Left ventricle myocardium inferior (tissue), 1 donor: ENCODE data around the gene SMIM20. TPM values are rescaled to one million over a fixed set of nuclear protein-coding genes. Genes with fewer than 3 reads are reported as not detected.
"Not testable (repeated sequence)": the region's sequence is repeated elsewhere in the genome, so short reads cannot be mapped to it uniquely, and the experiment has no call there.

Source experiments
- DNase-seq: peaks from one replicate; pipeline ENCODE4 v3.0.0-alpha.2; 2020
- H3K27ac ChIP-seq: fragments of 200-600 bp; replicated peaks from 2 replicates; pipeline ENCODE4 v1.8.0; 2021
- H3K27me3 ChIP-seq: fragments of 200-600 bp; 2 replicates; pipeline ENCODE4 v1.8.0; 2021; ENCODE audit warnings: low read depth
- H3K36me3 ChIP-seq: fragments of 200-600 bp; 2 replicates; pipeline ENCODE4 v1.8.0; 2021
- H3K4me1 ChIP-seq: fragments of 200-600 bp; 2 replicates; pipeline ENCODE4 v1.8.0; 2021
- H3K4me3 ChIP-seq: fragments of 200-600 bp; 2 replicates; pipeline ENCODE4 v1.8.0; 2021; ENCODE audit warnings: mild to moderate bottlenecking, moderate library complexity
- H3K9me3 ChIP-seq: fragments of 200-600 bp; replicated peaks from 2 replicates; pipeline ENCODE4 v1.8.0; 2021
- CTCF ChIP-seq: fragments of 200-600 bp; IDR thresholded peaks from 2 replicates; pipeline ENCODE4 v1.8.0; 2021; ENCODE audit warnings: antibody characterized with exemption, mild to moderate bottlenecking, borderline replicate concordance
- intact Hi-C: fragments of 100-400 bp; cut with micrococcal nuclease; formaldehyde crosslinking; loops from one replicate; pipeline ENCODE4 v1.11.0; 2022
- total RNA-seq: library from RNA; stranded (reverse); fragmentation: NEBNext Ultra II Directional; extraction: Animal tissue kit (Norgen Biotek cat#: 25700); gene quantifications from one replicate; pipeline ENCODE4 v1.2.1, GENCODE V29; 2021
- donor health status: DM: no; HTN: yes; CAD: no; lungs with severe emphysema.

The SMIM20 gene
- total RNA-seq, 1 donor from 2014 or later, result 45.4 TPM

- Histone ChIP-seq H3K4me1 (peaks cover 8% of the 10 kb centered on the region), H3K9me3 (no peaks in the 10 kb centered on the region), H3K36me3 (no peaks in the 10 kb centered on the region), H3K27me3 (no peaks in the 10 kb centered on the region), H3K4me3 (no peak overlapping the region), H3K27ac (no peak overlapping the region)
- no peak for TF ChIP-seq CTCF
- intact Hi-C loops, result no loop called here
- DNase-seq, result no peak
Measured at GRCh38 chr4:25904748-25905082, 9.3 kb upstream of the SMIM20 start.

GRCh38 chr4:25905371-25905770 is 8.6 kb upstream of the SMIM20 start:
- intact Hi-C loops, result no loop called here
- Histone ChIP-seq H3K4me3 (no peak overlapping the region), H3K27me3 (no peaks in the 10 kb centered on the region), H3K36me3 (no peaks in the 10 kb centered on the region), H3K27ac (no peak overlapping the region), H3K9me3 (no peaks in the 10 kb centered on the region), H3K4me1 (peaks cover 7% of the 10 kb centered on the region)
- TF ChIP-seq CTCF, result no peak
- DNase-seq, result no peak

- H3K4me3 ChIP-seq, H3K27me3 ChIP-seq, H3K36me3 ChIP-seq, H3K27ac ChIP-seq, intact Hi-C loops, DNase-seq, H3K4me1 ChIP-seq, H3K9me3 ChIP-seq: not testable (repeated sequence)
Measured at GRCh38 chr4:25906113-25906512, 7.9 kb upstream of the SMIM20 start.

- intact Hi-C loops, result no loop called here
Measured at GRCh38 chr4:25908491-25908901, 5.5 kb upstream of the SMIM20 start.

GRCh38 chr4:25911356-25911755 is 2.7 kb upstream of the SMIM20 start:
- Histone ChIP-seq H3K4me3 (no peak overlapping the region), H3K4me1 (peaks cover 25% of the 10 kb centered on the region), H3K27ac (no peak overlapping the region), H3K27me3 (no peaks in the 10 kb centered on the region), H3K36me3 (no peaks in the 10 kb centered on the region), H3K9me3 (no peaks in the 10 kb centered on the region)
- TF ChIP-seq CTCF, result no peak
- DNase-seq, result no peak
- intact Hi-C loops, result no loop called here

More at GRCh38 chr4:25908491-25908901, 5.5 kb upstream of the SMIM20 start:
- H3K27me3 ChIP-seq, result no peaks in the 10 kb centered on the region
- no peak overlapping the region for H3K4me3 ChIP-seq
- H3K9me3 ChIP-seq, result no peaks in the 10 kb centered on the region
- H3K27ac ChIP-seq, result no peak overlapping the region
- H3K36me3 ChIP-seq, result no peaks in the 10 kb centered on the region
- H3K4me1 ChIP-seq, result peaks cover 6% of the 10 kb centered on the region
- DNase-seq, result no peak
- no peak for TF ChIP-seq CTCF

GRCh38 chr4:25913056-25913850 is 767 bp upstream of the SMIM20 start:
- TF ChIP-seq CTCF, result no peak
- no peaks in the 10 kb centered on the region for H3K27me3 ChIP-seq
- intact Hi-C loops, result no loop called here

More at GRCh38 chr4:25913056-25913850, 767 bp upstream of the SMIM20 start:
- peak; percentile 38 for DNase-seq
- no peaks in the 10 kb centered on the region for H3K9me3 ChIP-seq
- H3K27ac ChIP-seq, result peak overlapping the region; percentile 88
- H3K4me3 ChIP-seq, result peak overlapping the region; percentile 76
- peaks cover 25% of the 10 kb centered on the region for H3K4me1 ChIP-seq
- no peaks in the 10 kb centered on the region for H3K36me3 ChIP-seq
